HL-60 (cell line): ENCODE results near the gene ASB9.

Source experiments
- DNase-seq, 2 experiments: peaks; one replicate each; pipeline ENCODE4 v3.0.0-alpha.2; 2010 to 2020; ENCODE audit warnings: low read depth in 1 of 2, low spot score in 1 of 2
- H3K27ac ChIP-seq: fragments of 250-450 bp; sonication (Bioruptor Pico); replicated peaks from 2 replicates; pipeline ENCODE4 v1.5.1; 2020; ENCODE audit warnings: mild to moderate bottlenecking, moderate library complexity
- H3K27me3 ChIP-seq: fragments of 250-450 bp; sonication (Bioruptor Pico); 2 replicates; pipeline ENCODE4 v1.5.1; 2021; ENCODE audit warnings: mild to moderate bottlenecking, moderate library complexity; ENCODE audit not compliant: insufficient read depth, poor library complexity, severe bottlenecking
- H3K4me3 ChIP-seq: replicated peaks from 2 replicates; pipeline ENCODE4 v1.5.1; 2011; ENCODE audit warnings: mild to moderate bottlenecking, control low read depth, low read length; ENCODE audit not compliant: insufficient read depth
- GABPA ChIP-seq: IDR thresholded peaks from 2 replicates; pipeline ENCODE4 v1.6.1; 2012; ENCODE audit warnings: low read depth
- POLR2AphosphoS5 ChIP-seq: IDR thresholded peaks from 2 replicates; pipeline ENCODE4 v1.6.1; 2012; ENCODE audit warnings: low read depth
- SPI1 ChIP-seq: IDR thresholded peaks from 2 replicates; pipeline ENCODE4 v1.6.1; 2012; ENCODE audit warnings: low read depth, mild to moderate bottlenecking, borderline replicate concordance
- TF ChIP-seq, protein P1 (sequence below): IDR thresholded peaks from one replicate; pipeline ENCODE4 v1.5.1; 2011; ENCODE audit warnings: low read length, control low read depth, inconsistent platforms; ENCODE audit not compliant: insufficient read depth
- TF ChIP-seq, protein P2 (sequence below): IDR thresholded peaks from 2 replicates; pipeline ENCODE4 v1.6.1; 2012; ENCODE audit warnings: low read depth; ENCODE audit not compliant: insufficient replicate concordance

ASB9 gene

DNA sequence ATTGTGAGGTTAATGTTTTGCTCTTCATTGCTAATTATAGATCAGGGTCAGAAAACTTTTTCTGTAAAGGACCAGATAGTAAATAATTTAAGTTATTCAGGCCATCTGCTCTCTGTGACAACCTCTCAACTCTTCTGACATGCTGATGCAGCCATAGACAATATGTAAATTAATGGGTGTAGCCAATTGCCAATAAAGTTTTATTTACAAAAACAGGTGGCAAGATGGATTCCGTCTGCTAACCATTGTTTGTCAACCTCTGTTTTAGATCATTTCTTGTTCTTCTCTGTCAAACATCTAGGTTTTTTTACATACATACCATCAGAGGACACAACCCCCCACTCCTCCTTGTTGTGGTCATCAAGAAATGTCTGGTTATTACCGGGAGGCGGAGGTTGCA, 33.7 kb downstream of the ASB9 start:
- no peaks in the 10 kb centered on the region for H3K27me3 ChIP-seq
- TF ChIP-seq SPI1 = no peak
- TF ChIP-seq, protein P1, sequence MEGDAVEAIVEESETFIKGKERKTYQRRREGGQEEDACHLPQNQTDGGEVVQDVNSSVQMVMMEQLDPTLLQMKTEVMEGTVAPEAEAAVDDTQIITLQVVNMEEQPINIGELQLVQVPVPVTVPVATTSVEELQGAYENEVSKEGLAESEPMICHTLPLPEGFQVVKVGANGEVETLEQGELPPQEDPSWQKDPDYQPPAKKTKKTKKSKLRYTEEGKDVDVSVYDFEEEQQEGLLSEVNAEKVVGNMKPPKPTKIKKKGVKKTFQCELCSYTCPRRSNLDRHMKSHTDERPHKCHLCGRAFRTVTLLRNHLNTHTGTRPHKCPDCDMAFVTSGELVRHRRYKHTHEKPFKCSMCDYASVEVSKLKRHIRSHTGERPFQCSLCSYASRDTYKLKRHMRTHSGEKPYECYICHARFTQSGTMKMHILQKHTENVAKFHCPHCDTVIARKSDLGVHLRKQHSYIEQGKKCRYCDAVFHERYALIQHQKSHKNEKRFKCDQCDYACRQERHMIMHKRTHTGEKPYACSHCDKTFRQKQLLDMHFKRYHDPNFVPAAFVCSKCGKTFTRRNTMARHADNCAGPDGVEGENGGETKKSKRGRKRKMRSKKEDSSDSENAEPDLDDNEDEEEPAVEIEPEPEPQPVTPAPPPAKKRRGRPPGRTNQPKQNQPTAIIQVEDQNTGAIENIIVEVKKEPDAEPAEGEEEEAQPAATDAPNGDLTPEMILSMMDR = no peak
- no peak for TF ChIP-seq GABPA
- TF ChIP-seq POLR2AphosphoS5 = no peak
- TF ChIP-seq, protein P2, sequence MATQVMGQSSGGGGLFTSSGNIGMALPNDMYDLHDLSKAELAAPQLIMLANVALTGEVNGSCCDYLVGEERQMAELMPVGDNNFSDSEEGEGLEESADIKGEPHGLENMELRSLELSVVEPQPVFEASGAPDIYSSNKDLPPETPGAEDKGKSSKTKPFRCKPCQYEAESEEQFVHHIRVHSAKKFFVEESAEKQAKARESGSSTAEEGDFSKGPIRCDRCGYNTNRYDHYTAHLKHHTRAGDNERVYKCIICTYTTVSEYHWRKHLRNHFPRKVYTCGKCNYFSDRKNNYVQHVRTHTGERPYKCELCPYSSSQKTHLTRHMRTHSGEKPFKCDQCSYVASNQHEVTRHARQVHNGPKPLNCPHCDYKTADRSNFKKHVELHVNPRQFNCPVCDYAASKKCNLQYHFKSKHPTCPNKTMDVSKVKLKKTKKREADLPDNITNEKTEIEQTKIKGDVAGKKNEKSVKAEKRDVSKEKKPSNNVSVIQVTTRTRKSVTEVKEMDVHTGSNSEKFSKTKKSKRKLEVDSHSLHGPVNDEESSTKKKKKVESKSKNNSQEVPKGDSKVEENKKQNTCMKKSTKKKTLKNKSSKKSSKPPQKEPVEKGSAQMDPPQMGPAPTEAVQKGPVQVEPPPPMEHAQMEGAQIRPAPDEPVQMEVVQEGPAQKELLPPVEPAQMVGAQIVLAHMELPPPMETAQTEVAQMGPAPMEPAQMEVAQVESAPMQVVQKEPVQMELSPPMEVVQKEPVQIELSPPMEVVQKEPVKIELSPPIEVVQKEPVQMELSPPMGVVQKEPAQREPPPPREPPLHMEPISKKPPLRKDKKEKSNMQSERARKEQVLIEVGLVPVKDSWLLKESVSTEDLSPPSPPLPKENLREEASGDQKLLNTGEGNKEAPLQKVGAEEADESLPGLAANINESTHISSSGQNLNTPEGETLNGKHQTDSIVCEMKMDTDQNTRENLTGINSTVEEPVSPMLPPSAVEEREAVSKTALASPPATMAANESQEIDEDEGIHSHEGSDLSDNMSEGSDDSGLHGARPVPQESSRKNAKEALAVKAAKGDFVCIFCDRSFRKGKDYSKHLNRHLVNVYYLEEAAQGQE = no peak
- DNase-seq = no peak
- H3K27ac ChIP-seq = no peak overlapping the region
- no peak overlapping the region for H3K4me3 ChIP-seq

GRCh38 chrX:15235001-15235400, 34.9 kb downstream of the ASB9 start:
- no peak overlapping the region for H3K4me3 ChIP-seq
- TF ChIP-seq, protein P2 = no peak
- TF ChIP-seq POLR2AphosphoS5 = no peak
- TF ChIP-seq, protein P1 = no peak
- no peak for TF ChIP-seq SPI1
- no peak for TF ChIP-seq GABPA
- no peak for DNase-seq
- no peak overlapping the region for H3K27ac ChIP-seq
- no peaks in the 10 kb centered on the region for H3K27me3 ChIP-seq

DNA sequence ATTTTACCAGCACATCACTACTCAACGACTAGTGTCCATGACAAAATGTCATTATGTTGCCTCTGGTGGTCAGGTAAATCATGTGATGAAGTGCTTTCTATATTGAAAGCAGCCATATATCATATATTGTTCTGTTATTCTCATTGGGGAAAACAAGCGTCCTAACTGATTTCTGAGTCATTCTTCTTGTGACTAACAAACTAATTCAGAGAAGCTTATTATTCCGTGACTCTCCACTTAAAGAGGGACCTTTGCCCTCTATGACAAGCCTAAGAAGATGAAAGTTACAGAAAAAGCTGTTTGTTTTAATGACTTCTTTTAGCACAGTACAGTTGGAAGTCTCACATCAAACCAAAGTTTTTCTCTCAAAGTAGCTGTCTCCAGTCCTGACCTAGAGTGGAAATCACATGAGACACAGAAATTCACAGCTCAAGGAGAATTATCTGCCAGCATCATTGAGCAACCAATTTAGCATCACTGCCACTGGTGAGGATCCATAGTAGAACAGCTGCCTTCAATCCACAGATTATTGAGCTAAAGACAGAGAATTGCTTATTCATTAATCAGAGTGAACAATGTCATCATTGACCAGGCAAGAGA, 36.4 kb downstream of the ASB9 start:
- TF ChIP-seq, protein P1 = no peak
- TF ChIP-seq, protein P2 = no peak
- no peak for TF ChIP-seq GABPA
- no peak for TF ChIP-seq POLR2AphosphoS5
- TF ChIP-seq SPI1 = no peak
- no peak for DNase-seq
- Histone ChIP-seq H3K4me3 (no peak overlapping the region), H3K27ac (no peak overlapping the region), H3K27me3 (no peaks in the 10 kb centered on the region)
